ENCODE measurements around the gene FKBP8. TPM values are rescaled to one million over a fixed set of nuclear protein-coding genes. Genes with fewer than 3 reads are reported as not detected.
A peak's percentile ranks its signal among the peaks of the same experiment; 100 is the strongest.
"Not testable (repeated sequence)": the region's sequence is repeated elsewhere in the genome, so short reads cannot be mapped to it uniquely, and the experiment has no call there.

The FKBP8 gene
- total and polyA plus RNA-seq, 2 experiments from 2014 or later: 183 to 247 TPM

DNA sequence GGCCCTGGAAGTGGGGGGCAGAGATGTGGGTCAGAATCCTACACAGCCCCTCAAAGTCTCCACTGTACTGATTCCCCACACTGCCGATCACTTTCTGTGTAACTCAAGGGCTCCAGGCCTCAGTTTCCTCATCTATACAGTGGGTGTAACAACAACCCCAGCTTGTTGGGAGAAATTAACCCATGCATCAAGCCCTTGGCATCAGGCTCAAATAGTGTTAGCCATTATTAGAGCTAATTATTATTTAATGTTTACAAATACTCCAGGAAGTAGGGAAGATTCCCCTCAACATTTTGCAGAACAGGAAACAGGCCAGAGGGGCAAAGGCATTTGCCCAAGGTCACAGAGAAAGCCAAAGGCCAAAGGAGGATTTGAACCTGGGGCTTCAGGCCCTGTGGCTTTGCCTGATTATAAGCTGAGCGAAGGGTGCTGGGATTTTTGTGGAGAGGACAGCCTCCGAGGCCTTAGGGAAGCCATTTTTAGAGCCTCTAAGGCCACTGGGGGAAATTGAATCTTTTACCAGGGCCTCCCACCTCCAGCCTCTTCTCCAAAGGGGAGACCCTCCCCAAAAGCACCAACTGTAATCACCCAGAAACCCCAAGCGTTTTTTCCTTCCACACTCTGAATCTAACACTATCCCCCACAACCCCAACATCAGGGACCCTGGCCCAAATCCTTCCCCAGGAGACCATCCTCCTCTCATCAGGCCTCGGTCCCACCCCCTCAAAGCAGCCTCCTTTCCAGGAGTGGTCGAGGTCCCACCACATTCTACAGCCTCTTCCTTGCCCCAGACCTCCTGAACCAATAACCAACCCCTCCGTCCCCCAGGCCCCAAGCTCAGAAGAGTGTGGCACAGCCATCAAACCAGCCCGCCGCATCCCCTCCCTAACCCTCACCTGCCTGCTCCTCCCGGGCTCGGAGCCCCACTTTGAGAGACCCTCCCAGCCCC lies 1.1 kb downstream of the FKBP8 start:
- Histone ChIP-seq H3K9me3 (ENCODE audit: low read depth) (no peaks in the 10 kb centered on the region), H4K20me1 (ENCODE audit: insufficient read depth, poor library complexity, severe bottlenecking) (no peaks in the 10 kb centered on the region), H3K36me3 (replicated peaks; ENCODE audit: insufficient read depth, low read depth) (no peaks in the 10 kb centered on the region), H3K4me1 (ENCODE audit: insufficient read depth) (peaks cover 7% of the 10 kb centered on the region), H3K4me3 (peak overlapping the region; percentile 39), H3K9me2 (replicated peaks; ENCODE audit: insufficient read depth) (no peaks in the 10 kb centered on the region), H3K4me2 (peak overlapping the region; percentile 99), H3K27ac (peak overlapping the region; percentile 51), H3K27me3 (no peaks in the 10 kb centered on the region), H2AFZ (no peak overlapping the region), H3K79me2 (peaks cover 12% of the 10 kb centered on the region)
- TF ChIP-seq EZH2 (IDR thresholded peaks at IDR 0.05; ENCODE audit: borderline replicate concordance): no peak
- no peak for DNase-seq (ENCODE audit: low spot score)
- WGBS (ENCODE audit: low lambda C conversion rate, missing lambda C conversion rate): 51% methylated on average over 6 of the region's 11 CpGs

GRCh38 chr19:18541258-18541991 lies 1.9 kb downstream of the FKBP8 start:
- H3K4me1 ChIP-seq (ENCODE audit: insufficient read depth): peaks cover 7% of the 10 kb centered on the region
- H3K4me3 ChIP-seq: no peak overlapping the region
- H3K27ac ChIP-seq: no peak overlapping the region
- H3K4me2 ChIP-seq: no peak overlapping the region
- H3K36me3 ChIP-seq (replicated peaks; ENCODE audit: insufficient read depth, low read depth): no peaks in the 10 kb centered on the region
- H3K27me3 ChIP-seq: no peaks in the 10 kb centered on the region
- H3K9me2 ChIP-seq (replicated peaks; ENCODE audit: insufficient read depth): no peaks in the 10 kb centered on the region
- H3K79me2 ChIP-seq: peaks cover 12% of the 10 kb centered on the region
- no peak for DNase-seq (ENCODE audit: low spot score)
- H2AFZ ChIP-seq: no peak overlapping the region
- TF ChIP-seq EZH2 (IDR thresholded peaks at IDR 0.05; ENCODE audit: borderline replicate concordance) (no peak), CTCF (IDR thresholded peaks at IDR 0.05; ENCODE audit: poor library complexity) (no peak), EZH2phosphoT487 (IDR thresholded peaks at IDR 0.05; ENCODE audit: low read depth, severe bottlenecking, unreplicated experiment) (no peak)
- no peaks in the 10 kb centered on the region for H4K20me1 ChIP-seq (ENCODE audit: insufficient read depth, poor library complexity, severe bottlenecking)
- H3K9me3 ChIP-seq (ENCODE audit: low read depth): no peaks in the 10 kb centered on the region
- WGBS (ENCODE audit: low lambda C conversion rate, missing lambda C conversion rate): 93% methylated on average over 21 of the region's 21 CpGs

DNA sequence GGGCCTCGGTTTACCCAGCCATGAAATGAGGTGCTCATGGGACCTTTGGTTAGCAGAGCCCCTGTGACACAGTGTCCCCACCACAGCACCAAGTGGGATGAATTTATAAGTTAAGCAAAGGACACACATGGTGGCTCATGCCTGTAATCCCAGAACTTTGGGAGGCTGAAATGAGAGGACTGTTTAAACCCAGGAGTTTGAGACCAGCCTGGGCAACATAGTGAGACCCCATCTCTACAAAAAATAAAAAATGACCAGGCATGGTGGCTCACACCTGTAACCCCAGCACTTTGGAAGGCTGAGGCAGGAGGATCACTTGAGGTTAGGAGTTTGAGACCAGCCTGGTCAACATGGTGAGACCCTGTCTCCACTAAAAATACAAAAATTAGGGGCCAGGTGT lies 3.2 kb downstream of the FKBP8 start:
- H3K27me3 ChIP-seq; H3K4me1 ChIP-seq (ENCODE audit: insufficient read depth); H4K20me1 ChIP-seq (ENCODE audit: insufficient read depth, poor library complexity, severe bottlenecking); H3K9me3 ChIP-seq (ENCODE audit: low read depth); H3K27ac ChIP-seq; H3K9me2 ChIP-seq (replicated peaks; ENCODE audit: insufficient read depth); H3K4me3 ChIP-seq; H3K4me2 ChIP-seq; H3K36me3 ChIP-seq (replicated peaks; ENCODE audit: insufficient read depth, low read depth); DNase-seq (ENCODE audit: low spot score); H2AFZ ChIP-seq: not testable (repeated sequence)
- WGBS (ENCODE audit: low lambda C conversion rate, missing lambda C conversion rate): 92% methylated on average over 1 of the region's 1 CpG
- peaks cover 12% of the 10 kb centered on the region for H3K79me2 ChIP-seq

DNA sequence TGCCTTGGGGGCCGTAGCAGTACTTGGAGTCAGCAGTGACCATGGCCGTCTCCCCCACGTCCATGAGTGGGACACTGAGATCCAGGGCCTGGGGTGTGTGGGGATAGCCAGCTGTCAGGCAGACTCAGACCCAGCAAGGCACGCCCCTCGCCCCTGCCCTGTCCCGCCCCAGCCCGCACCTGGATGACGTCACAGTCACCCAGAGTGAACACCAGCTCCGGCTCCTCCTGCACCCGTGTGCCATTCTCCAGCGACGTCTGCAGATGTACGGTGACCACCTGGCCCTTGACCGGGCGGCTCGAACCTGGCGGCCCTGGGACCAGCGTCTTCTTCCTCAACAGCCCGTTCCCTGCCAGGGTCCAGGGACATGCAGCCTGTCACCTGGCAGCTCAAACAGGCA lies 4.0 kb downstream of the FKBP8 start:
- Histone ChIP-seq H3K36me3 (replicated peaks; ENCODE audit: insufficient read depth, low read depth) (no peaks in the 10 kb centered on the region), H3K4me3 (no peak overlapping the region), H3K4me1 (ENCODE audit: insufficient read depth) (peaks cover 7% of the 10 kb centered on the region), H2AFZ (no peak overlapping the region), H3K79me2 (peaks cover 12% of the 10 kb centered on the region), H4K20me1 (ENCODE audit: insufficient read depth, poor library complexity, severe bottlenecking) (no peaks in the 10 kb centered on the region), H3K9me2 (replicated peaks; ENCODE audit: insufficient read depth) (no peaks in the 10 kb centered on the region), H3K27ac (no peak overlapping the region), H3K9me3 (ENCODE audit: low read depth) (no peaks in the 10 kb centered on the region), H3K27me3 (no peaks in the 10 kb centered on the region), H3K4me2 (no peak overlapping the region)
- no peak for DNase-seq (ENCODE audit: low spot score)
- TF ChIP-seq EZH2phosphoT487 (IDR thresholded peaks at IDR 0.05; ENCODE audit: low read depth, severe bottlenecking, unreplicated experiment) (no peak), EZH2 (IDR thresholded peaks at IDR 0.05; ENCODE audit: borderline replicate concordance) (no peak), CTCF (IDR thresholded peaks at IDR 0.05; ENCODE audit: poor library complexity) (no peak)
- 95% methylated on average over 13 of the region's 19 CpGs for WGBS (ENCODE audit: low lambda C conversion rate, missing lambda C conversion rate)
